K562 (cell line): ENCODE results near the gene CCSER1. TPM values are rescaled to one million over a fixed set of nuclear protein-coding genes. Genes with fewer than 3 reads are reported as not detected.
A peak's percentile ranks its signal among the peaks of the same experiment; 100 is the strongest.

Experiments used
- ATAC-seq: fragments of 200-7000 bp; cut with Tn5 transposase; 3 replicates; pipeline ENCODE4 v1.9.1; 2020; ENCODE audit warnings: moderate library complexity
- BruUV-seq: library from RNA; stranded (reverse); fragments of 400-500 nt; replicated peaks from 2 replicates; lab custom pipeline; 2021; lab: Mats Ljungman, UMichigan
- CTCF ChIA-PET: fragments of 300-600 bp; formaldehyde crosslinking; extraction: SDS; loops from one replicate; lab custom pipeline; 2021; ENCODE audit warnings: low intra/inter-chr PET ratio; lab: Yijun Ruan, JAX
- POLR2A ChIA-PET: fragments of 300-600, 350-650 bp; sonication (Branson Sonifier 250); formaldehyde crosslinking; extraction: SDS; loops from one replicate; lab custom pipeline; 2021; ENCODE audit warnings: antibody characterized with exemption, inconsistent platforms; lab: Yijun Ruan, JAX
- DNase-seq, 4 experiments: peaks; one replicate each; pipeline versions ENCODE4 v3.0.0 to v3.0.0-alpha.2; 2011 to 2018; ENCODE audit warnings: low spot score in 3 of 4, mixed read lengths in 3 of 4; ENCODE audit errors: extremely low read depth in 1 of 4
- FAIRE-seq: peaks from 2 replicates; lab custom pipeline; 2011; peaks lifted over from hg19 to GRCh38; lab: Jason Lieb, UNC
- H2AFZ ChIP-seq: 2 replicates; pipeline ENCODE4 v1.6.0; 2011; ENCODE audit warnings: low read depth, low read length, control low read depth, inconsistent platforms
- H3K27ac ChIP-seq: fragments of 200-600 bp; 3 replicates; pipeline ENCODE4 v1.8.0; 2011; ENCODE audit warnings: low read depth, mild to moderate bottlenecking, control low read depth, inconsistent platforms, low read length, moderate library complexity, mixed read lengths; ENCODE audit errors: extremely low read depth
- H3K27me3 ChIP-seq, 2 experiments: fragments of 300-600 bp in 1 of 2; 2 replicates in 1 of 2; 3 replicates in 1 of 2; pipeline versions ENCODE4 v1.6.0 to v1.8.0; 2011; ENCODE audit warnings: inconsistent platforms in 2 of 2, low read length in 2 of 2, mild to moderate bottlenecking in 1 of 2, mixed read lengths in 1 of 2, moderate library complexity in 1 of 2; ENCODE audit not compliant: control insufficient read depth in 2 of 2, insufficient read depth in 2 of 2
- H3K36me3 ChIP-seq: fragments of 300-600 bp; 3 replicates; pipeline ENCODE4 v1.8.0; 2011; ENCODE audit warnings: mild to moderate bottlenecking, low read length, inconsistent platforms; ENCODE audit not compliant: control insufficient read depth, insufficient read depth
- H3K4me1 ChIP-seq, 2 experiments: fragments of 200-600 bp in 1 of 2; replicated peaks in 1 of 2; 2 replicates in 1 of 2; 3 replicates in 1 of 2; pipeline versions ENCODE4 v1.5.1 to v1.8.0; 2011; ENCODE audit warnings: inconsistent platforms in 2 of 2, low read length in 2 of 2, mild to moderate bottlenecking in 1 of 2, mixed read lengths in 1 of 2, moderate library complexity in 1 of 2; ENCODE audit not compliant: control insufficient read depth in 2 of 2, insufficient read depth in 2 of 2
- H3K4me2 ChIP-seq: 2 replicates; pipeline ENCODE4 v1.6.1; 2011; ENCODE audit warnings: low read length, control low read depth, inconsistent platforms, mixed read lengths; ENCODE audit not compliant: insufficient read depth
- H3K4me3 ChIP-seq: fragments of 200-600 bp; sonication (generic), shearing (Covaris generic); 2 replicates; pipeline ENCODE4 v1.5.1; 2016; ENCODE audit warnings: control low read depth, inconsistent platforms
- H3K79me2 ChIP-seq: fragments of 200-600 bp; 3 replicates; pipeline ENCODE4 v1.8.0; 2011; ENCODE audit warnings: low read length, inconsistent platforms; ENCODE audit not compliant: control insufficient read depth, insufficient read depth
- H3K9ac ChIP-seq, 2 experiments: 2 replicates each; pipeline versions ENCODE4 v1.6.0 to v1.6.1; 2011; ENCODE audit warnings: low read depth in 2 of 2, low read length in 2 of 2, control low read depth in 1 of 2, inconsistent platforms in 1 of 2, mild to moderate bottlenecking in 1 of 2, mixed read lengths in 1 of 2; ENCODE audit not compliant: insufficient read depth in 1 of 2
- H3K9me1 ChIP-seq: one replicate; pipeline ENCODE4 v1.6.0; 2011; ENCODE audit warnings: inconsistent platforms, mild to moderate bottlenecking, low read length, moderate library complexity; ENCODE audit not compliant: control insufficient read depth, insufficient read depth
- H3K9me3 ChIP-seq: replicated peaks from 2 replicates; pipeline ENCODE4 v1.5.1; 2011; ENCODE audit warnings: low read depth, low read length, inconsistent platforms; ENCODE audit not compliant: control insufficient read depth, insufficient read depth
- H4K20me1 ChIP-seq: replicated peaks from 2 replicates; pipeline ENCODE4 v1.6.1; 2011; ENCODE audit warnings: low read length, inconsistent platforms, mixed read lengths; ENCODE audit not compliant: control insufficient read depth, insufficient read depth
- BRF2 ChIP-seq: IDR thresholded peaks from 3 replicates; pipeline ENCODE4 v1.6.1; 2011; ENCODE audit warnings: borderline replicate concordance, mild to moderate bottlenecking; ENCODE audit not compliant: insufficient read length, insufficient read depth
- CBX8 ChIP-seq: fragments of 200-600 bp; sonication (generic); IDR thresholded peaks from 2 replicates; pipeline ENCODE4 v1.6.1; 2012; ENCODE audit warnings: borderline replicate concordance, mixed run types, low read depth, mild to moderate bottlenecking, moderate library complexity, mixed read lengths, low read length, control low read depth, inconsistent platforms; ENCODE audit not compliant: poor library complexity, severe bottlenecking; ENCODE audit errors: extremely low read depth
- HBP1 ChIP-seq: fragments of 450-650 bp; formaldehyde crosslinking; IDR thresholded peaks from 2 replicates; pipeline ENCODE4 v1.4.0; 2022; ENCODE audit warnings: missing genetic modification characterization
- KDM5B ChIP-seq: fragments of 200-600 bp; sonication (generic); IDR thresholded peaks from 2 replicates; pipeline ENCODE4 v1.6.1; 2012; ENCODE audit warnings: low read depth, mild to moderate bottlenecking, moderate library complexity, low read length, control low read depth, inconsistent platforms; ENCODE audit not compliant: insufficient replicate concordance
- PCBP2 ChIP-seq: fragments of 200-400 bp; formaldehyde crosslinking; IDR thresholded peaks from 2 replicates; pipeline ENCODE4 v1.6.1; 2018; ENCODE audit warnings: low read length, low read depth, mild to moderate bottlenecking, moderate library complexity; ENCODE audit not compliant: poor library complexity, severe bottlenecking
- RNF2 ChIP-seq: sonication (generic); IDR thresholded peaks from 2 replicates; pipeline ENCODE4 v1.6.1; 2016
- ZHX1 ChIP-seq: fragments of 150-350 bp; conservative IDR thresholded peaks from 2 replicates; pipeline ENCODE4 v1.6.1; 2014; ENCODE audit warnings: low read length
- ZNF253 ChIP-seq: fragments of 250-450 bp; sonication (Bioruptor Pico); conservative IDR thresholded peaks from 2 replicates; pipeline ENCODE4 v1.6.1; 2021; ENCODE audit warnings: mild to moderate bottlenecking
- WGBS: fragments of 100-300 bp; shearing (Covaris generic); methylation state at CpG from one replicate; pipeline ENCODE4 v1.1.6; 2016; ENCODE audit warnings: low coverage, mixed read lengths; ENCODE audit not compliant: insufficient coverage; ENCODE audit errors: missing lambda C conversion rate; 5-methylcytosine and 5-hydroxymethylcytosine counted together
- in situ Hi-C: fragments of 300-500 bp; cut with MboI; formaldehyde crosslinking; loops from 4 replicates; pipeline ENCODE4 v1.15.0; 2018; ENCODE audit warnings: inconsistent platforms, mixed read lengths
- intact Hi-C: fragments of 100-400 bp; cut with micrococcal nuclease; formaldehyde crosslinking; loops from 2 replicates; pipeline ENCODE4 v1.14.2; 2022
- polyA plus RNA-seq, 8 experiments: library from polyadenylated mRNA; depleted of rRNA in 4 of 8; stranded (reverse) in 5 of 8; unstranded in 3 of 8; fragments of >200 nt; fragmentation: Nextera tagmentation in 2 of 8; fragmentation: Illumina TruSeq in 1 of 8; extraction: Ambion mirVana in 2 of 8; extraction: Trizol in 1 of 8; gene quantifications; 2 replicates each; pipeline versions ENCODE4 v1.2.1 to v1.2.3, GENCODE V29; 2011 to 2014; ENCODE audit warnings: inconsistent platforms in 1 of 8, missing spikeins in 1 of 8
- total RNA-seq, 7 experiments: library from RNA; depleted of rRNA in 6 of 7; stranded (reverse); fragments of >200 nt in 6 of 7; fragmentation: Illumina TruSeq in 2 of 7; extraction: Trizol in 2 of 7; gene quantifications; 2 replicates each; pipeline versions ENCODE4 v1.2.1 to v1.2.3, GENCODE V29; 2011 to 2021; ENCODE audit warnings: low replicate concordance in 1 of 7

Gene CCSER1
- total and polyA plus RNA-seq, 9 of the 15 experiments (the other 6 are each of a cell fraction or from before 2014, with no cell fraction given) = not detected

GRCh38 chr4:90922174-90922573 is 795.0 kb downstream of the CCSER1 start:
- intact Hi-C loops (no loop called here), in situ Hi-C loops (no loop called here)
- DNase-seq (no peak), ATAC-seq (no peak), FAIRE-seq (no peak)
- H3K4me3 ChIP-seq = no peak overlapping the region
- no peak overlapping the region for H3K4me2 ChIP-seq
- POLR2A ChIA-PET = no interaction called here
- no peaks in the 10 kb centered on the region for H3K9me3 ChIP-seq
- H4K20me1 ChIP-seq = no peaks in the 10 kb centered on the region
- H3K9ac ChIP-seq = no peak overlapping the region
- no peak overlapping the region for H2AFZ ChIP-seq
- TF ChIP-seq HBP1 = no peak
- TF ChIP-seq PCBP2 = peak; percentile 47
- H3K27ac ChIP-seq = no peak overlapping the region
- H3K4me1 ChIP-seq = no peaks in the 10 kb centered on the region
- H3K36me3 ChIP-seq = no peaks in the 10 kb centered on the region
- CTCF ChIA-PET = no interaction called here
- WGBS = 0% methylated on average over 1 of the region's 2 CpGs
- no peaks in the 10 kb centered on the region for H3K79me2 ChIP-seq
- no TSS peak for BruUV-seq
- no peaks in the 10 kb centered on the region for H3K9me1 ChIP-seq
- no peaks in the 10 kb centered on the region for H3K27me3 ChIP-seq

- FAIRE-seq = no peak
- no peak overlapping the region for H2AFZ ChIP-seq
- no peak overlapping the region for H3K4me2 ChIP-seq
- H3K27ac ChIP-seq = no peak overlapping the region
- no peaks in the 10 kb centered on the region for H3K4me1 ChIP-seq
- no peaks in the 10 kb centered on the region for H3K27me3 ChIP-seq
- no peak for DNase-seq
- H3K79me2 ChIP-seq = no peaks in the 10 kb centered on the region
- no peaks in the 10 kb centered on the region for H3K9me1 ChIP-seq
- H4K20me1 ChIP-seq = no peaks in the 10 kb centered on the region
- no peaks in the 10 kb centered on the region for H3K36me3 ChIP-seq
- no peaks in the 10 kb centered on the region for H3K9me3 ChIP-seq
- BruUV-seq = no TSS peak
- ChIA-PET POLR2A (no interaction called here), CTCF (no interaction called here)
- in situ Hi-C loops = no loop called here
- H3K4me3 ChIP-seq = no peak overlapping the region
- no peak for ATAC-seq
- H3K9ac ChIP-seq = no peak overlapping the region
- intact Hi-C loops = no loop called here
- TF ChIP-seq ZNF253 (CRISPR knock-in tag) (no peak), BRF2 (no peak), ZHX1 (no peak), RNF2 (no peak), CBX8 (no peak), KDM5B (no peak)
These were observed 799.8 kb downstream of the CCSER1 start for GRCh38 chr4:90926957-90927356.
